Hepatocyte (in vitro differentiated cells): Measurements from ENCODE around the gene CALU. TPM values are rescaled to one million over a fixed set of nuclear protein-coding genes. Genes with fewer than 3 reads are reported as not detected.
A peak's percentile ranks its signal among the peaks of the same experiment; 100 is the strongest.

Experiments
- DNase-seq: peaks from one replicate; pipeline ENCODE4 v3.0.0-alpha.2; 2016; ENCODE audit warnings: low spot score
- H2AFZ ChIP-seq: fragments of 200-600 bp; sonication (generic); 2 replicates; pipeline ENCODE4 v1.6.0; 2016; ENCODE audit warnings: antibody characterized with exemption, mild to moderate bottlenecking
- H3K27ac ChIP-seq: fragments of 200-600 bp; sonication (generic); 2 replicates; pipeline ENCODE4 v1.5.1; 2016; ENCODE audit warnings: mild to moderate bottlenecking
- H3K27me3 ChIP-seq: fragments of 200-600 bp; sonication (generic); 2 replicates; pipeline ENCODE4 v1.6.1; 2016
- H3K36me3 ChIP-seq: fragments of 200-600 bp; sonication (generic); replicated peaks from 2 replicates; pipeline ENCODE4 v1.5.1; 2016; ENCODE audit warnings: low read depth; ENCODE audit not compliant: insufficient read depth
- H3K4me1 ChIP-seq: fragments of 200-600 bp; sonication (generic); 2 replicates; pipeline ENCODE4 v1.5.1; 2016; ENCODE audit warnings: mild to moderate bottlenecking, moderate library complexity; ENCODE audit not compliant: insufficient read depth
- H3K4me2 ChIP-seq: fragments of 200-600 bp; sonication (generic); 2 replicates; pipeline ENCODE4 v1.6.0; 2016
- H3K4me3 ChIP-seq: fragments of 200-600 bp; sonication (generic); 2 replicates; pipeline ENCODE4 v1.5.1; 2016; ENCODE audit warnings: mild to moderate bottlenecking
- H3K79me2 ChIP-seq: fragments of 200-600 bp; sonication (generic); 2 replicates; pipeline ENCODE4 v1.6.0; 2017; ENCODE audit warnings: mild to moderate bottlenecking
- H3K9me2 ChIP-seq: fragments of 200-600 bp; sonication (generic); replicated peaks from 2 replicates; pipeline ENCODE4 v1.6.0; 2017; ENCODE audit warnings: mild to moderate bottlenecking; ENCODE audit not compliant: insufficient read depth
- H3K9me3 ChIP-seq: fragments of 200-600 bp; sonication (generic); 2 replicates; pipeline ENCODE4 v1.5.1; 2016; ENCODE audit warnings: low read depth, mild to moderate bottlenecking
- H4K20me1 ChIP-seq: fragments of 200-600 bp; sonication (generic); 2 replicates; pipeline ENCODE4 v1.6.0; 2016; ENCODE audit warnings: mild to moderate bottlenecking; ENCODE audit not compliant: insufficient read depth, poor library complexity, severe bottlenecking
- EZH2 ChIP-seq: fragments of 200-600 bp; sonication (generic); IDR thresholded peaks from 2 replicates; pipeline ENCODE4 v1.6.1; 2016; ENCODE audit warnings: antibody characterized with exemption, mild to moderate bottlenecking, borderline replicate concordance
- EZH2phosphoT487 ChIP-seq: fragments of 200-600 bp; sonication (generic); IDR thresholded peaks from one replicate; pipeline ENCODE4 v1.6.1; 2018; ENCODE audit warnings: antibody characterized with exemption, mild to moderate bottlenecking, low read depth, moderate library complexity; ENCODE audit not compliant: unreplicated experiment, severe bottlenecking
- WGBS: methylation state at CpG from one replicate; pipeline ENCODE4 v1.1.6; 2016; ENCODE audit warnings: low lambda C conversion rate; ENCODE audit errors: missing lambda C conversion rate; 5-methylcytosine and 5-hydroxymethylcytosine counted together
- polyA plus RNA-seq: library from polyadenylated mRNA; unstranded; fragments of >200 nt; fragmentation: Nextera tagmentation; extraction: Ambion mirVana; gene quantifications from 2 replicates; pipeline ENCODE4 v1.2.1, GENCODE V29; 2016
- total RNA-seq: library from RNA; depleted of rRNA; stranded (reverse); fragments of >200 nt; gene quantifications from 2 replicates; pipeline ENCODE4 v1.2.3, GENCODE V29; 2014
- TF ChIP-seq, protein P1 (sequence below): fragments of 200-600 bp; sonication (generic); IDR thresholded peaks from 2 replicates; pipeline ENCODE4 v1.5.1; 2016; ENCODE audit warnings: antibody characterized with exemption, mild to moderate bottlenecking; ENCODE audit not compliant: poor library complexity

Gene CALU
- total and polyA plus RNA-seq, 2 experiments from 2014 or later: 248 to 291 TPM

DNA sequence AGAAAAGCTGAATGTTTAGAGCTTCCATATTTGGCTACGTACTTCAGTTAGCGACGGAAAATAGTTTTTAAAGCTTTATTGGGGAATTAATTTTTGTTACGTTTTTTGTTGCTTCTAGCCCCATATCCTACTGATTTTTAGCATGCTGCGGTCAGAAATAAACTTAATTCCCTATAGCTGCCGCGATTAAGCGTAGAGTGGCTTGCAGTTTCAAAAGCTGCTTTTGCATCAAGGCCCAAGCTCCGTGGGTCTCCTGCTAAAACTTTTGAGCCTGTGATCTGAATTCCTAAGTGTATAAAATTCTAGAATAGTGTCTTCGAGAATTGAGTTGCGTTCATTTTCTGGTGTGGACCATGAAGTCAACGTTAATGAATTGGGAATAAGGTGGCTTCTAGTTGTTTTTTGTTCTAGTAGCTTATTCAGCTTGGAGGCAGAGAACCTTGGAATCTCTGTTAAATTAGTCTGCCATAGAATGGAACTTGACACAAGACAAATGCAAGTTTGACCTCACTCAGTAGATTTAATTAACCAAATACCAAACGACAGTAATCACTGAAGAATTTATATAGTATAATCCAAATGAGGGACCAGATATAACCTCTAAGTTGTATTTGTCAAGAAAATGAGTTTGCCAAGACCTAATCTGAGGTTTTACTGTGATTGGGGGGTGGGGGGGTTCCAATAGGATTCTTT lies 977 bp downstream of the CALU start:
- H3K36me3 ChIP-seq: no peaks in the 10 kb centered on the region
- no peaks in the 10 kb centered on the region for H3K9me2 ChIP-seq
- no peak overlapping the region for H2AFZ ChIP-seq
- H4K20me1 ChIP-seq: peaks cover 53% of the 10 kb centered on the region
- no peak for DNase-seq
- TF ChIP-seq, protein P1, sequence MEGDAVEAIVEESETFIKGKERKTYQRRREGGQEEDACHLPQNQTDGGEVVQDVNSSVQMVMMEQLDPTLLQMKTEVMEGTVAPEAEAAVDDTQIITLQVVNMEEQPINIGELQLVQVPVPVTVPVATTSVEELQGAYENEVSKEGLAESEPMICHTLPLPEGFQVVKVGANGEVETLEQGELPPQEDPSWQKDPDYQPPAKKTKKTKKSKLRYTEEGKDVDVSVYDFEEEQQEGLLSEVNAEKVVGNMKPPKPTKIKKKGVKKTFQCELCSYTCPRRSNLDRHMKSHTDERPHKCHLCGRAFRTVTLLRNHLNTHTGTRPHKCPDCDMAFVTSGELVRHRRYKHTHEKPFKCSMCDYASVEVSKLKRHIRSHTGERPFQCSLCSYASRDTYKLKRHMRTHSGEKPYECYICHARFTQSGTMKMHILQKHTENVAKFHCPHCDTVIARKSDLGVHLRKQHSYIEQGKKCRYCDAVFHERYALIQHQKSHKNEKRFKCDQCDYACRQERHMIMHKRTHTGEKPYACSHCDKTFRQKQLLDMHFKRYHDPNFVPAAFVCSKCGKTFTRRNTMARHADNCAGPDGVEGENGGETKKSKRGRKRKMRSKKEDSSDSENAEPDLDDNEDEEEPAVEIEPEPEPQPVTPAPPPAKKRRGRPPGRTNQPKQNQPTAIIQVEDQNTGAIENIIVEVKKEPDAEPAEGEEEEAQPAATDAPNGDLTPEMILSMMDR: no peak
- TF ChIP-seq EZH2phosphoT487 (no peak), EZH2 (no peak)
- peak overlapping the region; percentile 72 for H3K4me3 ChIP-seq
- peaks cover 25% of the 10 kb centered on the region for H3K4me1 ChIP-seq
- no peaks in the 10 kb centered on the region for H3K27me3 ChIP-seq
- WGBS: 12% methylated on average over 13 of the region's 13 CpGs
- peak overlapping the region; percentile 88 for H3K4me2 ChIP-seq
- H3K27ac ChIP-seq: peak overlapping the region; percentile 95
- no peaks in the 10 kb centered on the region for H3K9me3 ChIP-seq
- peaks cover 59% of the 10 kb centered on the region for H3K79me2 ChIP-seq

GRCh38 chr7:128740996-128741395 lies 1.8 kb downstream of the CALU start:
- H3K9me2 ChIP-seq: no peaks in the 10 kb centered on the region
- H3K79me2 ChIP-seq: peaks cover 67% of the 10 kb centered on the region
- no peak overlapping the region for H2AFZ ChIP-seq
- no peaks in the 10 kb centered on the region for H3K36me3 ChIP-seq
- TF ChIP-seq, protein P1: no peak
- TF ChIP-seq EZH2: no peak
- no peak for TF ChIP-seq EZH2phosphoT487
- no peaks in the 10 kb centered on the region for H3K27me3 ChIP-seq
- H3K9me3 ChIP-seq: no peaks in the 10 kb centered on the region
- H3K27ac ChIP-seq: no peak overlapping the region
- DNase-seq: no peak
- H3K4me1 ChIP-seq: peaks cover 25% of the 10 kb centered on the region
- 65% methylated on average over 3 of the region's 3 CpGs for WGBS
- no peak overlapping the region for H3K4me3 ChIP-seq
- peak overlapping the region; percentile 88 for H3K4me2 ChIP-seq
- peaks cover 62% of the 10 kb centered on the region for H4K20me1 ChIP-seq

DNA sequence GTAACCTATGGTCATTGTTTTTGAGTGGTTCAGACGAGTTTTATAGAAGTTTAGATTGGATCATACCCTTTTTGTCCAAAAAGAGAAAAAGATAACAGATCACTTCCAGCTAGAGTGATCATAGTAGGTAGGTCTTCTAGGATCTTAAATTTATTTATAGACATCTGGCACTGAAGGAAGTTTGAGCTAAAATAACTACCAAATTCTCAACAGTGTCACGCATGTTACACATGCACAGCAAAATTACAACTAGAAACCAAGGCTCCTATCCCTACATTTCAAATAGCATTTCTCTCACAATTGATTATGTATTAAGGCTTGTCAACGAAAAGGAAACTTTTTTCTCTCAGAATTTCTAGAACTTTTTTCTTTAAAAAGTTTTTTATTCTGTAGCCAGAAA lies 2.3 kb downstream of the CALU start:
- Histone ChIP-seq H3K9me3 (no peaks in the 10 kb centered on the region), H3K27me3 (no peaks in the 10 kb centered on the region), H3K4me3 (no peak overlapping the region), H2AFZ (no peak overlapping the region), H3K27ac (no peak overlapping the region), H3K4me2 (peak overlapping the region; percentile 88), H3K36me3 (no peaks in the 10 kb centered on the region), H4K20me1 (peaks cover 67% of the 10 kb centered on the region), H3K4me1 (peaks cover 25% of the 10 kb centered on the region), H3K79me2 (peaks cover 72% of the 10 kb centered on the region), H3K9me2 (no peaks in the 10 kb centered on the region)
- DNase-seq: no peak
- WGBS: 81% methylated on average over 3 of the region's 3 CpGs
- TF ChIP-seq EZH2phosphoT487 (no peak), EZH2 (no peak)
- TF ChIP-seq, protein P1: no peak
